HCT116 (cell line): ENCODE results near the gene CCNC. TPM values are rescaled to one million over a fixed set of nuclear protein-coding genes. Genes with fewer than 3 reads are reported as not detected.

Experiments used
- ATAC-seq: fragments of 200-7000 bp; cut with Tn5 transposase; 2 replicates; pipeline ENCODE4 v1.9.1; 2020; ENCODE audit warnings: mild to moderate bottlenecking, moderate library complexity
- BruUV-seq: library from RNA; stranded (reverse); fragments of 400-500 nt; replicated peaks from 2 replicates; lab custom pipeline; 2021; lab: Mats Ljungman, UMichigan
- CTCF ChIA-PET: fragments of 300-600 bp; sonication (Branson Sonifier 250); formaldehyde crosslinking; loops from one replicate; lab custom pipeline; 2021; ENCODE audit warnings: antibody characterized with exemption; lab: Charles Lee
- POLR2A ChIA-PET: fragments of 300-600, 350-600 bp; sonication (Branson Sonifier 250); formaldehyde crosslinking; loops from one replicate; lab custom pipeline; 2021; ENCODE audit warnings: antibody characterized with exemption; lab: Charles Lee
- RAD21 ChIA-PET, 2 experiments: fragments of 300-600 bp; sonication (Branson Sonifier 250); formaldehyde crosslinking; loops; one replicate each; lab custom pipeline; 2023; ENCODE audit warnings: low total read pairs in 2 of 2; ENCODE audit not compliant: uncharacterized antibody in 2 of 2, unreplicated experiment in 2 of 2, low non-redundant PET in 1 of 2; lab: Charles Lee
- DNase-seq: peaks from one replicate; pipeline ENCODE4 v3.0.0-alpha.2; 2010; ENCODE audit warnings: low read depth, low spot score
- H2AFZ ChIP-seq: fragments of 200-600 bp; shearing (Covaris generic), sonication (generic); 2 replicates; pipeline ENCODE4 v1.6.1; 2017; ENCODE audit warnings: low read depth, mixed run types, mixed read lengths, antibody characterized with exemption, low read length; ENCODE audit not compliant: poor library complexity, severe bottlenecking
- H3K27ac ChIP-seq: 2 replicates; pipeline ENCODE4 v1.5.1; 2012; ENCODE audit warnings: low read depth, low read length
- H3K27me3 ChIP-seq: fragments of 200-600 bp; sonication (generic); 2 replicates; pipeline ENCODE4 v1.6.1; 2016; ENCODE audit warnings: mixed run types, low read length, mixed read lengths; ENCODE audit not compliant: insufficient read depth
- H3K36me3 ChIP-seq, 2 experiments: fragments of 200-500 bp in 1 of 2; fragments of 200-600 bp in 1 of 2; sonication (Bioruptor generic) in 1 of 2; sonication (generic) in 1 of 2; 2 replicates each; pipeline versions ENCODE4 v1.5.1 to v1.6.1; 2014 to 2016; ENCODE audit warnings: low read length in 2 of 2, inconsistent platforms in 1 of 2, mixed read lengths in 1 of 2, mixed run types in 1 of 2; ENCODE audit not compliant: insufficient read depth in 2 of 2, control insufficient read depth in 1 of 2
- H3K4me1 ChIP-seq, 2 experiments: fragments of 200-600 bp in 1 of 2; sonication (generic) in 1 of 2; 2 replicates each; pipeline versions ENCODE4 v1.5.1 to v1.6.1; 2012 to 2017; ENCODE audit warnings: low read length in 2 of 2, inconsistent platforms in 1 of 2, mild to moderate bottlenecking in 1 of 2, mixed read lengths in 1 of 2, mixed run types in 1 of 2, moderate library complexity in 1 of 2; ENCODE audit not compliant: insufficient read depth in 2 of 2, control insufficient read depth in 1 of 2
- H3K4me2 ChIP-seq: fragments of 200-600 bp; sonication (generic); 2 replicates; pipeline ENCODE4 v1.6.1; 2017; ENCODE audit warnings: mixed run types, low read length, mixed read lengths
- H3K4me3 ChIP-seq, 2 experiments: fragments of 200-600 bp in 1 of 2; sonication (generic) in 1 of 2; replicated peaks in 1 of 2; 2 replicates each; pipeline ENCODE4 v1.5.1; 2011 to 2016; ENCODE audit warnings: low read length in 2 of 2, control low read depth in 1 of 2, low read depth in 1 of 2, mild to moderate bottlenecking in 1 of 2, mixed read lengths in 1 of 2, mixed run types in 1 of 2
- H3K79me2 ChIP-seq: fragments of 200-600 bp; sonication (generic); 2 replicates; pipeline ENCODE4 v1.6.1; 2017; ENCODE audit warnings: mild to moderate bottlenecking, mixed run types, low read length, moderate library complexity, mixed read lengths; ENCODE audit not compliant: insufficient read depth
- H3K9ac ChIP-seq: fragments of 200-600 bp; sonication (generic); 2 replicates; pipeline ENCODE4 v1.6.1; 2016; ENCODE audit warnings: low read length, mixed read lengths
- H3K9me2 ChIP-seq: fragments of 200-600 bp; sonication (generic), shearing (Covaris generic); 2 replicates; pipeline ENCODE4 v1.6.1; 2017; ENCODE audit warnings: mixed run types, mild to moderate bottlenecking, moderate library complexity; ENCODE audit not compliant: insufficient read depth
- H3K9me3 ChIP-seq, 2 experiments: fragments of 200-500 bp in 1 of 2; fragments of 200-600 bp in 1 of 2; sonication (Bioruptor generic) in 1 of 2; sonication (generic) in 1 of 2; 2 replicates each; pipeline ENCODE4 v1.6.1; 2014 to 2017; ENCODE audit warnings: low read length in 2 of 2, mixed read lengths in 2 of 2, inconsistent platforms in 1 of 2, low read depth in 1 of 2, mild to moderate bottlenecking in 1 of 2, mixed run types in 1 of 2, moderate library complexity in 1 of 2; ENCODE audit not compliant: control insufficient read depth in 1 of 2, insufficient read depth in 1 of 2
- H4K20me1 ChIP-seq: fragments of 200-600 bp; sonication (generic), shearing (Covaris generic); 2 replicates; pipeline ENCODE4 v1.6.1; 2017; ENCODE audit warnings: mixed run types, mild to moderate bottlenecking, moderate library complexity; ENCODE audit not compliant: insufficient read depth
- ATF3 ChIP-seq: IDR thresholded peaks from 2 replicates; pipeline ENCODE4 v1.6.1; 2012
- CBX3 ChIP-seq: IDR thresholded peaks from 2 replicates; pipeline ENCODE4 v1.6.1; 2012; ENCODE audit warnings: low read depth
- POLR2A ChIP-seq: IDR thresholded peaks from 2 replicates; pipeline ENCODE4 v1.7.0; 2011; ENCODE audit warnings: borderline replicate concordance; ENCODE audit not compliant: insufficient read depth, insufficient read length; ENCODE audit errors: extremely low read depth
- YY1 ChIP-seq: IDR thresholded peaks from 2 replicates; pipeline ENCODE4 v1.6.1; 2011; ENCODE audit warnings: low read length, low read depth, moderate library complexity, mild to moderate bottlenecking; ENCODE audit not compliant: insufficient replicate concordance; ENCODE audit errors: extremely low read depth
- intact Hi-C: fragments of 100-400 bp; cut with micrococcal nuclease; formaldehyde crosslinking; loops from 2 replicates; pipeline ENCODE4 v1.10.0; 2022
- total RNA-seq: library from RNA; stranded (reverse); gene quantifications from one replicate; pipeline ENCODE4 v1.2.1, GENCODE V29; 2021; ENCODE audit not compliant: unreplicated experiment
- TF ChIP-seq, protein P1 (sequence below), 3 experiments: fragments of 200-600 bp in 1 of 3; sonication (generic) in 1 of 3; IDR thresholded peaks in 2 of 3; conservative IDR thresholded peaks in 1 of 3; 2 replicates each; pipeline ENCODE4 v1.5.1; 2012 to 2017; ENCODE audit warnings: low read depth in 2 of 3, low read length in 2 of 3, antibody characterized with exemption in 1 of 3, borderline replicate concordance in 1 of 3, control low read depth in 1 of 3, mild to moderate bottlenecking in 1 of 3, mixed read lengths in 1 of 3, mixed run types in 1 of 3, moderate library complexity in 1 of 3; ENCODE audit not compliant: insufficient read depth in 1 of 3
- TF ChIP-seq, protein P2 (sequence below): IDR thresholded peaks from 2 replicates; pipeline ENCODE4 v1.6.1; 2012

The CCNC gene
- total RNA-seq, 1 experiment from 2014 or later: 78.5 TPM

GRCh38 chr6:99611148-99611547 lies 42.7 kb upstream of the CCNC start:
- intact Hi-C loops: no loop called here
- no peaks in the 10 kb centered on the region for H4K20me1 ChIP-seq
- BruUV-seq: no TSS peak

More at GRCh38 chr6:99611148-99611547, 42.7 kb upstream of the CCNC start:
- RAD21 ChIA-PET: no interaction called here
- CTCF ChIA-PET: no interaction called here
- Histone ChIP-seq H3K9me3 (no peaks in the 10 kb centered on the region), H3K27me3 (no peaks in the 10 kb centered on the region), H3K4me1 (no peaks in the 10 kb centered on the region), H2AFZ (no peak overlapping the region), H3K4me2 (no peak overlapping the region)
- TF ChIP-seq ATF3 (no peak), POLR2A (no peak), CBX3 (no peak), YY1 (no peak)
- TF ChIP-seq, protein P1, sequence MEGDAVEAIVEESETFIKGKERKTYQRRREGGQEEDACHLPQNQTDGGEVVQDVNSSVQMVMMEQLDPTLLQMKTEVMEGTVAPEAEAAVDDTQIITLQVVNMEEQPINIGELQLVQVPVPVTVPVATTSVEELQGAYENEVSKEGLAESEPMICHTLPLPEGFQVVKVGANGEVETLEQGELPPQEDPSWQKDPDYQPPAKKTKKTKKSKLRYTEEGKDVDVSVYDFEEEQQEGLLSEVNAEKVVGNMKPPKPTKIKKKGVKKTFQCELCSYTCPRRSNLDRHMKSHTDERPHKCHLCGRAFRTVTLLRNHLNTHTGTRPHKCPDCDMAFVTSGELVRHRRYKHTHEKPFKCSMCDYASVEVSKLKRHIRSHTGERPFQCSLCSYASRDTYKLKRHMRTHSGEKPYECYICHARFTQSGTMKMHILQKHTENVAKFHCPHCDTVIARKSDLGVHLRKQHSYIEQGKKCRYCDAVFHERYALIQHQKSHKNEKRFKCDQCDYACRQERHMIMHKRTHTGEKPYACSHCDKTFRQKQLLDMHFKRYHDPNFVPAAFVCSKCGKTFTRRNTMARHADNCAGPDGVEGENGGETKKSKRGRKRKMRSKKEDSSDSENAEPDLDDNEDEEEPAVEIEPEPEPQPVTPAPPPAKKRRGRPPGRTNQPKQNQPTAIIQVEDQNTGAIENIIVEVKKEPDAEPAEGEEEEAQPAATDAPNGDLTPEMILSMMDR (IDR thresholded peaks at IDR 0.05 in 2 of 3, conservative IDR thresholded peaks at IDR 0.05 in 1 of 3; ENCODE audit: borderline replicate concordance in 1 of 3, insufficient read depth in 1 of 3, low read depth in 2 of 3, low read length in 2 of 3): no peak
- TF ChIP-seq, protein P2, sequence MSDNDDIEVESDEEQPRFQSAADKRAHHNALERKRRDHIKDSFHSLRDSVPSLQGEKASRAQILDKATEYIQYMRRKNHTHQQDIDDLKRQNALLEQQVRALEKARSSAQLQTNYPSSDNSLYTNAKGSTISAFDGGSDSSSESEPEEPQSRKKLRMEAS: no peak
- TF ChIP-seq, all 23 proteins: peak for 0
- H3K9me2 ChIP-seq: no peaks in the 10 kb centered on the region
- ATAC-seq (no peak), DNase-seq (no peak)
- no peaks in the 10 kb centered on the region for H3K79me2 ChIP-seq
- H3K4me3 ChIP-seq: no peak overlapping the region
- no peak overlapping the region for H3K9ac ChIP-seq
- POLR2A ChIA-PET: no interaction called here
- H3K27ac ChIP-seq: no peak overlapping the region
- no peaks in the 10 kb centered on the region for H3K36me3 ChIP-seq
